SU-DHL-6 (cell line): ENCODE results near the gene PRSS37.

Source experiments
- H2AFZ ChIP-seq: fragments of 200-600 bp; sonication (generic); 2 replicates; pipeline ENCODE4 v1.6.1; 2014; ENCODE audit warnings: low read depth, mild to moderate bottlenecking, moderate library complexity, mixed read lengths, antibody characterized with exemption, low read length; ENCODE audit not compliant: severe bottlenecking
- H3F3A ChIP-seq: fragments of 200-600 bp; shearing (Covaris generic); 2 replicates; pipeline ENCODE4 v1.6.0; 2016; ENCODE audit warnings: antibody characterized with exemption, mild to moderate bottlenecking; ENCODE audit not compliant: insufficient read depth
- H3K27ac ChIP-seq: fragments of 200-600 bp; sonication (generic); 2 replicates; pipeline ENCODE4 v1.5.1; 2016; ENCODE audit warnings: low read depth, mild to moderate bottlenecking, low read length, moderate library complexity, mixed read lengths
- H3K27me3 ChIP-seq: fragments of 200-600 bp; sonication (generic), shearing (Covaris generic); 2 replicates; pipeline ENCODE4 v1.6.0; 2014; ENCODE audit warnings: mild to moderate bottlenecking, low read length
- H3K36me3 ChIP-seq: fragments of 200-600 bp; sonication (generic); 2 replicates; pipeline ENCODE4 v1.6.1; 2014; ENCODE audit warnings: mild to moderate bottlenecking, low read length, mixed read lengths
- H3K4me2 ChIP-seq: fragments of 300-600, 200-600 bp; shearing (Covaris generic), sonication (generic); 2 replicates; pipeline ENCODE4 v1.6.0; 2014; ENCODE audit warnings: low read length, low read depth, mild to moderate bottlenecking; ENCODE audit not compliant: poor library complexity, severe bottlenecking
- H3K4me3 ChIP-seq: fragments of 200-600 bp; sonication (generic); 2 replicates; pipeline ENCODE4 v1.5.1; 2014; ENCODE audit warnings: antibody characterized with exemption, low read length, mild to moderate bottlenecking, mixed read lengths; ENCODE audit not compliant: insufficient read depth, poor library complexity, severe bottlenecking
- H3K79me2 ChIP-seq: fragments of 200-600 bp; sonication (generic); 2 replicates; pipeline ENCODE4 v1.6.1; 2014; ENCODE audit warnings: mild to moderate bottlenecking, low read length, moderate library complexity; ENCODE audit not compliant: insufficient read depth
- H3K9ac ChIP-seq: fragments of 200-600 bp; sonication (generic); 2 replicates; pipeline ENCODE4 v1.7.0; 2014; ENCODE audit warnings: mild to moderate bottlenecking, low read length
- H3K9me2 ChIP-seq: fragments of 200-600 bp; sonication (generic); replicated peaks from 2 replicates; pipeline ENCODE4 v1.6.1; 2014; ENCODE audit warnings: low read length; ENCODE audit not compliant: insufficient read depth
- H3K9me3 ChIP-seq: fragments of 200-600 bp; sonication (generic); 2 replicates; pipeline ENCODE4 v1.6.1; 2014; ENCODE audit warnings: low read length, mixed read lengths; ENCODE audit not compliant: insufficient read depth
- H4K20me1 ChIP-seq: fragments of 200-600 bp; sonication (generic); 2 replicates; pipeline ENCODE4 v1.6.1; 2014; ENCODE audit warnings: low read depth, mild to moderate bottlenecking, antibody characterized with exemption, low read length, moderate library complexity, mixed read lengths
- EZH2phosphoT487 ChIP-seq: fragments of 200-600 bp; sonication (generic), shearing (Covaris generic); conservative IDR thresholded peaks from 2 replicates; pipeline ENCODE4 v1.6.1; 2018; ENCODE audit warnings: mild to moderate bottlenecking, antibody characterized with exemption, low read length, moderate library complexity, mixed read lengths
- TF ChIP-seq, protein P1 (sequence below): fragments of 200-600 bp; sonication (generic); IDR thresholded peaks from one replicate; pipeline ENCODE4 v1.5.1; 2017; ENCODE audit warnings: antibody characterized with exemption, mild to moderate bottlenecking, low read length, moderate library complexity; ENCODE audit not compliant: insufficient read depth, poor library complexity, severe bottlenecking

Gene PRSS37

DNA sequence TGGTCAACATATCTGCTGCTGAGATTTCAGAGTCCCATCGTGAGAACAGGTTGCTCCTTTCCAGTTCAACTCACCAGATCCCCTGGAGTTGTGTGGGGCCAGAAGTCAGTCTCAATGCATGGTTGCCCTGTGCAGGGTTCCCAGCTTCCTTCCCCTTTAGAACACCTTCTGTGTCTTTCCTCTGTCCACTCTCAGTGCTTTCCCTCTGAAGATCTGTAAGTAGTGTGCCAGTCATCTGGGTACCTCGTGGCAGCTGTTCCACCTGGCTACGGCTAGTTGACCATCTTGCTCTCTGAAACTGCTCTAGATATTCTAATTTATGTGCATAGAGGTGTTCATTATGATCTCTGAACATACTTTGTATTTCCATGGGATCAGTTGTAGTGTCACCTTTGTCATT lies 36.1 kb upstream of the PRSS37 start:
- Histone ChIP-seq H3K36me3 (no peaks in the 10 kb centered on the region), H3K9me2 (no peaks in the 10 kb centered on the region), H2AFZ (no peak overlapping the region), H3K9me3 (no peaks in the 10 kb centered on the region), H3F3A (no peaks in the 10 kb centered on the region), H3K27ac (no peak overlapping the region), H3K4me3 (no peak overlapping the region), H4K20me1 (no peaks in the 10 kb centered on the region), H3K79me2 (no peaks in the 10 kb centered on the region), H3K4me2 (no peak overlapping the region), H3K9ac (no peak overlapping the region), H3K27me3 (no peaks in the 10 kb centered on the region)
- TF ChIP-seq, protein P1, sequence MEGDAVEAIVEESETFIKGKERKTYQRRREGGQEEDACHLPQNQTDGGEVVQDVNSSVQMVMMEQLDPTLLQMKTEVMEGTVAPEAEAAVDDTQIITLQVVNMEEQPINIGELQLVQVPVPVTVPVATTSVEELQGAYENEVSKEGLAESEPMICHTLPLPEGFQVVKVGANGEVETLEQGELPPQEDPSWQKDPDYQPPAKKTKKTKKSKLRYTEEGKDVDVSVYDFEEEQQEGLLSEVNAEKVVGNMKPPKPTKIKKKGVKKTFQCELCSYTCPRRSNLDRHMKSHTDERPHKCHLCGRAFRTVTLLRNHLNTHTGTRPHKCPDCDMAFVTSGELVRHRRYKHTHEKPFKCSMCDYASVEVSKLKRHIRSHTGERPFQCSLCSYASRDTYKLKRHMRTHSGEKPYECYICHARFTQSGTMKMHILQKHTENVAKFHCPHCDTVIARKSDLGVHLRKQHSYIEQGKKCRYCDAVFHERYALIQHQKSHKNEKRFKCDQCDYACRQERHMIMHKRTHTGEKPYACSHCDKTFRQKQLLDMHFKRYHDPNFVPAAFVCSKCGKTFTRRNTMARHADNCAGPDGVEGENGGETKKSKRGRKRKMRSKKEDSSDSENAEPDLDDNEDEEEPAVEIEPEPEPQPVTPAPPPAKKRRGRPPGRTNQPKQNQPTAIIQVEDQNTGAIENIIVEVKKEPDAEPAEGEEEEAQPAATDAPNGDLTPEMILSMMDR = no peak
- TF ChIP-seq EZH2phosphoT487 = no peak

DNA sequence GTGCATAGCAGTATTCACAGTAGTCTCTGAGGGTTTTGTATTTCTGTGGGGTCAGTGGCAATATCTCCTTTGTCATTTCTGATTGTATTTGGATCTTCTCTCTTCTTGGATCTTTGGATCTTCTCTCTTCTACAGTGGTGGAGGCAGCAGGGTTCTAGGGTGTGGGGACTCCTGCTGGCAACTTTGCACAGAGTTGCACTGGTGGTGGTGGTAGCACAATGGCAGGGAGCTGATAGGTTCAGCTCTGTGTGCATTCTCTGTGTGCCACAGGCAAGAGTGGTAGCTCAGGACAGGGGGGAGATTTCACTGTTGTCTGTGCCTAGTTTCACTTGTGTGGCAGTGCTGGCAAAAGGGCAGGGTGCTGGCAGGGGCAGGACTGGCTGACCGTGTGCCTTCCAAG lies 35.1 kb upstream of the PRSS37 start:
- Histone ChIP-seq H3K27ac (no peak overlapping the region), H3K9me2 (no peaks in the 10 kb centered on the region), H3K9ac (no peak overlapping the region), H3K36me3 (no peaks in the 10 kb centered on the region), H3K4me2 (no peak overlapping the region), H4K20me1 (no peaks in the 10 kb centered on the region), H3K9me3 (no peaks in the 10 kb centered on the region), H3F3A (no peaks in the 10 kb centered on the region), H2AFZ (no peak overlapping the region), H3K79me2 (no peaks in the 10 kb centered on the region), H3K4me3 (no peak overlapping the region), H3K27me3 (no peaks in the 10 kb centered on the region)
- TF ChIP-seq, protein P1 = no peak

DNA sequence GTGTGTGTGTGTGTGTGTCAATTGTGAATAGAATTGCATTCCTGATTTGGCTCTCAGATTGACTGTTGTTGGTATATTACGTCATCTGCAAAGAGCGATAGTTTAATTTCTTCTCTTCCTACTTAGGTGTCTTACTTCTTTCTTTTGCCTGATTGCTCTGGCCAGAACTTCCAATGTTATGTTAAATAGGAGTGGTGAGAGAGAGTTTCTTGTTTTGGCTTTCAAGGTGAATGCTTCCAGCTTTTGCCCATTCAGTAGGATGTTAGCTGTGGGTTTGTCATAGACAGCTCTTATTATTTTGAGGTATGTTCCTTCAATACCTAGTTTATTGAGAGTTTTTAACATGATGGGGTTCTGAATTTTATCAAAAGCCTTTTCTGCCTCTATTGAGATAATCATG lies 34.2 kb upstream of the PRSS37 start:
- H3K9me3 ChIP-seq = no peaks in the 10 kb centered on the region
- TF ChIP-seq, protein P1 = no peak
- TF ChIP-seq EZH2phosphoT487 = no peak
- no peaks in the 10 kb centered on the region for H3K9me2 ChIP-seq
- no peak overlapping the region for H3K9ac ChIP-seq
- no peaks in the 10 kb centered on the region for H3F3A ChIP-seq
- H3K79me2 ChIP-seq = no peaks in the 10 kb centered on the region
- no peak overlapping the region for H2AFZ ChIP-seq
- H3K36me3 ChIP-seq = no peaks in the 10 kb centered on the region
- no peaks in the 10 kb centered on the region for H3K27me3 ChIP-seq
- no peaks in the 10 kb centered on the region for H4K20me1 ChIP-seq
- no peak overlapping the region for H3K4me3 ChIP-seq
- no peak overlapping the region for H3K4me2 ChIP-seq
- no peak overlapping the region for H3K27ac ChIP-seq

DNA sequence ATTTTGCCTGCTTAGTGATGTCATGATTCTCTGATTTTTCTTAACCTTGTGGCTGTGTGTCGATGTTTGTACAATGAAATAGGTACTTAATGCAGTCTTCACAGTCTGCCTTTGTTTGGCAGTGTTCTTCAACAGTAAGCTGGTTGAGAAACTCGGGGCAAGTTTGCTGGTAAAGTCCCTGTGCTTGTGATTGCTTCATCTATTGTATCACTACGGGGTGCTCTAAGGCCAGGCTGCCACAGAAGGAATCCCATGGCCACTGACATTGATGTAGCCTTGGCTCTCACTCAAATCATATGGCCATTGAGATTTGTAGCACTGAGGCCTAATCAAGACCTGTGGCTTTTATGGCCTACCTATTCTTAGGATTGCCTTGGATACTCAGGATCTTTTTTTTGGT lies 33.5 kb upstream of the PRSS37 start:
- no peaks in the 10 kb centered on the region for H3K27me3 ChIP-seq
- H3K9me3 ChIP-seq = no peaks in the 10 kb centered on the region
- H3K9me2 ChIP-seq = no peaks in the 10 kb centered on the region
- H4K20me1 ChIP-seq = no peaks in the 10 kb centered on the region
- no peak overlapping the region for H3K9ac ChIP-seq
- no peaks in the 10 kb centered on the region for H3K79me2 ChIP-seq
- no peak overlapping the region for H3K27ac ChIP-seq
- H3K4me2 ChIP-seq = no peak overlapping the region
- no peak overlapping the region for H3K4me3 ChIP-seq
- no peaks in the 10 kb centered on the region for H3K36me3 ChIP-seq
- TF ChIP-seq, protein P1 = no peak
- no peak for TF ChIP-seq EZH2phosphoT487
- H3F3A ChIP-seq = no peaks in the 10 kb centered on the region
- H2AFZ ChIP-seq = no peak overlapping the region
